HUES64 (cell line): Measurements from ENCODE around the gene CHSY1.

ENCODE experiments used
- H3K27ac ChIP-seq: 2 replicates; pipeline ENCODE4 v1.7.0; 2013; ENCODE audit warnings: low read depth, low read length, inconsistent platforms
- H3K27me3 ChIP-seq: 2 replicates; pipeline ENCODE4 v1.6.1; 2013; ENCODE audit warnings: mild to moderate bottlenecking, low read length; ENCODE audit not compliant: insufficient read depth
- H3K36me3 ChIP-seq: 2 replicates; pipeline ENCODE4 v1.6.1; 2013; ENCODE audit warnings: mild to moderate bottlenecking, low read length; ENCODE audit not compliant: insufficient read depth
- H3K4me1 ChIP-seq: 2 replicates; pipeline ENCODE4 v1.6.1; 2013; ENCODE audit warnings: mild to moderate bottlenecking, low read length, moderate library complexity; ENCODE audit not compliant: insufficient read depth
- H3K4me3 ChIP-seq: 2 replicates; pipeline ENCODE4 v1.5.1; 2013; ENCODE audit warnings: mild to moderate bottlenecking, low read length, moderate library complexity
- H3K9ac ChIP-seq: 2 replicates; pipeline ENCODE4 v1.6.1; 2013; ENCODE audit warnings: mild to moderate bottlenecking, low read depth, low read length
- H3K9me3 ChIP-seq: 2 replicates; pipeline ENCODE4 v1.6.1; 2013; ENCODE audit warnings: low read depth, low read length; ENCODE audit not compliant: insufficient read depth
- WGBS: fragments of 150-250, 120-280 bp; methylation state at CpG from one replicate; pipeline ENCODE4 v1.1.7; 2013; ENCODE audit warnings: missing lambda C conversion rate; 5-methylcytosine and 5-hydroxymethylcytosine counted together

The CHSY1 gene

GRCh38 chr15:101135532-101136166, 116.2 kb downstream of the CHSY1 start:
- Histone ChIP-seq H3K27me3 (no peaks in the 10 kb centered on the region), H3K36me3 (no peaks in the 10 kb centered on the region), H3K4me1 (peaks cover 7% of the 10 kb centered on the region; the same call in 1 of the 2 replicates), H3K4me3 (no peak overlapping the region), H3K9me3 (no peaks in the 10 kb centered on the region), H3K9ac (no peak overlapping the region), H3K27ac (no peak overlapping the region)
- WGBS = 96% methylated on average over 14 of the region's 14 CpGs

DNA sequence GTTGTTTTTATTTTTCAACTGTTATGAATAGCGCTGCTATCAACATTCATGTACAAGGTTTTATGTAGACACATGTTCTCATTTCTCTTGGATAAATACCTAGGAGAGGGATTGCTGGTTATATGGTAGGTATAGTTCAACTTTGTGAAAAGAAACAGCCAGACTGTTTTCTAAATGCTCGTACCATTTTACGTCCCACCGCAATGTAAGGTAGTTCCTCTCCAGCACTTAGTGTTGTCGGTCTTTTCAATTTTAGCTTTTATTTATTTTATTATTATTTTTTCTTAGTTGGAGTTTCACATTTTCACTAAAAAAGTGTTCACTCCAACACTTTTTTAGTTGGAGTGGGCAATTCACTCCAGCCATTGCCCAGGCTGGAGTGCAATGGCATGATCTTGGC, 117.1 kb downstream of the CHSY1 start:
- Histone ChIP-seq H3K27me3 (no peaks in the 10 kb centered on the region), H3K4me1 (peaks cover 7% of the 10 kb centered on the region; the same call in 1 of the 2 replicates), H3K9me3 (no peaks in the 10 kb centered on the region), H3K27ac (no peak overlapping the region), H3K9ac (no peak overlapping the region), H3K36me3 (no peaks in the 10 kb centered on the region), H3K4me3 (no peak overlapping the region)
- WGBS = 99% methylated on average over 4 of the region's 5 CpGs

- H3K4me3 ChIP-seq = no peak overlapping the region
- H3K36me3 ChIP-seq = no peaks in the 10 kb centered on the region
- no peaks in the 10 kb centered on the region for H3K4me1 ChIP-seq
- no peaks in the 10 kb centered on the region for H3K27me3 ChIP-seq
- H3K9ac ChIP-seq = no peak overlapping the region
- WGBS = 80% methylated on average over 13 of the region's 13 CpGs
- no peaks in the 10 kb centered on the region for H3K9me3 ChIP-seq
- H3K27ac ChIP-seq = no peak overlapping the region
These were observed 118.0 kb downstream of the CHSY1 start for GRCh38 chr15:101133751-101134261.

DNA sequence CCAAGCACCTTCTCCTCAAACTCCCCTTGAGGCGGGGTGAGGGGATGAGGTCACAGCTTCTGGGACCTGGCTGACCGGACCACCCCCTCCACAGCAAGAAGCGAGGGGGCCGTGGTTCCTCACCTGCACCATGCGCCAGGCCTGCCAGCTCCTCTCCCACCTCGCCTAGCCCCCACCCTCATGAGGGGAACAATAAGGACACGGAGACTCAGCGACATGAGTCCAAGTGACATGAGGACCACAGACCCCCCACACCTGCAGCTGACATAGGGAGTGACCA, 118.7 kb downstream of the CHSY1 start:
- H3K9ac ChIP-seq = no peak overlapping the region
- H3K27me3 ChIP-seq = no peaks in the 10 kb centered on the region
- H3K4me1 ChIP-seq = no peaks in the 10 kb centered on the region
- H3K36me3 ChIP-seq = no peaks in the 10 kb centered on the region
- H3K27ac ChIP-seq = no peak overlapping the region
- no peak overlapping the region for H3K4me3 ChIP-seq
- H3K9me3 ChIP-seq = no peaks in the 10 kb centered on the region
- WGBS = 95% methylated on average over 8 of the region's 8 CpGs

DNA sequence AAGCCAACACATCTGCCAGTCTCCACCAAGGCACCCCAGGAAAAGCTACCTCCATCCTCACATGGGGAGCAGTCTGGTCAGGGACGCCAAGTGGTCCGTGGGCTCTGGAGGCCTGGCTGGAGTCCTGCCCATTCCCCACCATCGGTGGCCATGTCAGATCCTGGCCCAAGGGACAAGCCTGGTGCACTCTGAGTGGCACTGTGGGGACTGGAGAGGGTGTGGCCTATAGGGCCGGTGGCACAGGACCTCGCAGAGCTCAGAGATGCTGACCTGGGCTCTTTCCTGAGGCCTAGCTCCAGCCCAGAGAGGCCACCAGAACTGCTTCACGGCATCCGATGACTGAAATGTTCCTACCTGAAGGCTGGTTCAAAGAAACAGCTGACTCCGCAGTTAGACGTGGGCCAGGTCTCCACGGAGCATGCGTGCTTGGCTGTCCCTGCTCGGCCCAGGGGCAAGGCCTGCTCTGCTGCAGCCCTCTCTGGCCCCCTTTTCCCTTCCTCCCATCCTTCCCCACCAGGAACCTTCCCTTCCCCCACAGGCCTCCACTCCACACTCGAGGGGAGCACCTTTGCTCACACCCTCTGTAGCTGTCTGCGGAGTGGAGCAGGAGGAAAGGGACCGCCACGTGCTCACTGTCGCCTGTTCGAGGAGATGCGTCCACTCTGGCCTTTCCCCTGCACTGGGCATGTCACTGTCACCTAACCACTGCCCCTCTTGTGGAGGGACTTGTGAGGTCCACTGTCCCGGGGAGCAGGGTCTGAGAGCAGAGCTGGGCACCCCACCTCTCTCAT, 119.3 kb downstream of the CHSY1 start:
- Histone ChIP-seq H3K27me3 (no peaks in the 10 kb centered on the region), H3K27ac (no peak overlapping the region), H3K4me1 (no peaks in the 10 kb centered on the region), H3K9me3 (no peaks in the 10 kb centered on the region), H3K4me3 (no peak overlapping the region), H3K9ac (no peak overlapping the region), H3K36me3 (no peaks in the 10 kb centered on the region)
- 89% methylated on average over 20 of the region's 20 CpGs for WGBS

- 85% methylated on average over 18 of the region's 18 CpGs for WGBS
- Histone ChIP-seq H3K27ac (no peak overlapping the region), H3K27me3 (no peaks in the 10 kb centered on the region), H3K4me3 (no peak overlapping the region), H3K36me3 (no peaks in the 10 kb centered on the region), H3K9me3 (no peaks in the 10 kb centered on the region), H3K9ac (no peak overlapping the region), H3K4me1 (peaks cover 4% of the 10 kb centered on the region)
These were observed 120.1 kb downstream of the CHSY1 start for GRCh38 chr15:101131489-101132389.

GRCh38 chr15:101129851-101130380, 121.9 kb downstream of the CHSY1 start:
- no peaks in the 10 kb centered on the region for H3K9me3 ChIP-seq
- H3K27me3 ChIP-seq = no peaks in the 10 kb centered on the region
- no peak overlapping the region for H3K27ac ChIP-seq
- no peaks in the 10 kb centered on the region for H3K36me3 ChIP-seq
- peaks cover 10% of the 10 kb centered on the region for H3K4me1 ChIP-seq
- no peak overlapping the region for H3K9ac ChIP-seq
- 100% methylated on average over 1 of the region's 4 CpGs for WGBS
- H3K4me3 ChIP-seq = no peak overlapping the region

DNA sequence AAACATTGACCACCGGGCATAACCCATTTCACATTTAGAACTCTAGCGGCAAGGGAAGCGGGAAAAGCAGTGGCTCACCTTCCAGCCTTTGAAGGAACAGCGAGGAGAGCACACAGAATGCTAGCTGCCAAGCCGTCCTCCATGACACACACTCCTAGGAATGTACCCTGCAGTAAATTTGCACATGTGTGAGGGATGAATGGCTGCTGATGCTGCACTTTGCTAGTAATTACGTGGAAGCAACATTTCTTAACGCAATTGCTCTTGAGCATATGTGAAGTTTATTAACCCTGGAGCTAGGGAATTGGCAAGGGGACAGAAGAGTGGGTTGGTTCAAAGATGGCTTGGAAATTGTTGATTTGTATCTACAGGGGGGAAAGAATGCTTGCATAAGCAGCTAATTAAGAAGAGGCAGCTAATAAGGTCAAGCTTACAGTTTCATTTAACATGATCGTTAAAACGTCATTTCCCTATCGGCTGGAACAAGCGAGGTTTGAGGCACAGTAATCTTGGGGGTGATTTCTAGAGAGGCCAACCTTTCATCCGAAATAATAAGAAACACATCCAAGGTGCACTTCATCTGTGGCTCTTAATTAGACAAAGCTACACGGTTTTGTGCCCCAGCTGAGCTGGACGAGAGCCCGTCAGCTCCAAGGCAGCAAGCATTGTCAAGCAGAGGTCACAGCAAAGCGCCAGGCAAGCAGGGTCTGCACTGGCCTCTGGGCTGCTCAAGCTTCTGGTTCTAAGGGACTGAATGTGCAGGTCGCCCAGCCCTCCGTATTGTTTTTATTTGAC, 123.4 kb downstream of the CHSY1 start:
- Histone ChIP-seq H3K4me1 (peaks cover 10% of the 10 kb centered on the region), H3K36me3 (no peaks in the 10 kb centered on the region), H3K9ac (no peak overlapping the region), H3K27me3 (no peaks in the 10 kb centered on the region), H3K27ac (no peak overlapping the region), H3K4me3 (no peak overlapping the region), H3K9me3 (no peaks in the 10 kb centered on the region)
- whole genome bisulfite sequencing = 92% methylated on average over 18 of the region's 18 CpGs

DNA sequence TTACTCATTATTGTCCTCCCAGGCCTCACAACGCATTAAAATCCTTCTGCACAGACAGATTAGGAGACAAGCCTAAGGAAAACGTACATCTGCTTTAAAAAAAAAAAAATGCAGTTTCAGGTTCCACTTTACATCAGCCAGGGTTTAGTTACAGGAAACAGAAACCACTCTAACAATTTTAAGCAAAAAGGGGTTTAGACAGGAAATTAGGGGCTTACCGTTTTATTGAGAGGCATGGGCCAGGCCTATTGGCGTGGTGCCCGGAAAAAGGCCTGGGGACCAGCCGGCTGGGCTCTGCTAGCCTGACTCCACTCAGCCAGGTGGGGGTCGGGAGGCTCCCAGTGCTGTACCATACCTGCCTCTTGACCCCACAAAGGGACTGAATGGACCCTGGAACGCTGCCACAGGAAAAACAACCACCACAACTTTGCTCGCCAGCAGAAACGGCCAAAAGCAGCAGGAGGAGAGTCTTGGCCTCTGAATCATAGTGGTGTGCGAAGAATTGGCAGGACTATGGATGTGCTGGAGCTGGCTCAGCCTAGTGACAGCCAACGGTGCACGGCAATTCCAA, 124.3 kb downstream of the CHSY1 start:
- Histone ChIP-seq H3K27ac (no peak overlapping the region), H3K9ac (no peak overlapping the region), H3K4me1 (peaks cover 10% of the 10 kb centered on the region), H3K27me3 (no peaks in the 10 kb centered on the region), H3K36me3 (no peaks in the 10 kb centered on the region), H3K4me3 (no peak overlapping the region), H3K9me3 (no peaks in the 10 kb centered on the region)
- WGBS = 93% methylated on average over 13 of the region's 13 CpGs
